ENCODE results near the gene MOCS1.

MOCS1 gene

DNA sequence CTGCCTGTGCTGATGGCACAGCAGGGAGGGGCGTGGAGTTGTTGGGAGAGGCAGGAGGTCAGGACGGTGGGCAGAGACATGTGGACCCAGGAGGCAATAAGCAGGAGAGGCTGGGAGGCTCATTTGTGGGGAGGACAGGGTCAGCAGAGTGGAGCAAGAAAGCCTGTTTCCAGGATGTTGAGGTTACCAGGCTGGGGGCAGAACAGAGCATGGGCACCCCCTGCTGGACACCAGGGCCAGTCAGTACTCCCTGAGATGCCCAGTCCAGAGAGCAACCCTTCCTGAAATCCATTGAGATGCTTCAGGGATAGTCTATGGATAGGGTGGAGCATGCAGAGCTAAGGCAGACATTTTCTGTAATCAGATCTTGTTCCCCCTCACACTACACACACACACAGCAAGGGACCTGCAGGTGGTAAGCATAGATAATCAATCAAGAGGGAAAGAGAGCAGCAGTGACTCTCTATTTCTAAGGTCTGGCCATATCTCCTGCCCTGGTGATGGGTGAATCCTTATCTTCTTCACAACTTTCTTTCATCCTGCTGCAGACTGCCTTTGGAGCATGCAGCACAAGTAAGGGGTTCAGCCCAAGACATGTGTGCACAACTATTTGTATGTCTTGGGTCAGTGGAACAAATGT is 41.7 kb downstream of the MOCS1 start (continued):
- TF ChIP-seq ZNF596 (tag by site-specific recombination; IDR thresholded peaks at IDR 0.05) (no peak), WT1 (tag by site-specific recombination; IDR thresholded peaks at IDR 0.05) (no peak)

DNA sequence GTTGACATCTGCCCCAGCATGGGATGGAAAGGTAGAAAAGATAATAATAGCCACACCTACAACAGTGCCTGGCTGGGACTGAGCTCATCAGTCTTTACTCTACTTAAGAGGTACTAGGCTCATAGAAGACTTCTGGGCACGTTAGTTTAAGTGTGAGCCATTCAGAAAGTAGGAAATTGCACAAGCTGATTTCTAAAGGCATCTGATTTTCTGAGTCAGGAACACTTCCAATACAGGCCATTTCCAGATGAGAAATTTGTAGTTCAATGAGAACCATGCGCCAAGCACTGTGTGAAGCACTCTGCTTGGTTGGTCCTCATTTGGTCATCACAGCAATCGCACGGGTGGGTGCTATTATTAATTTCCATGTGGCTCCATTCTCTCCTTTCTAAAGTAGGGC is 42.3 kb downstream of the MOCS1 start:
- CTCF ChIA-PET: interaction anchor here (0.6 to 6.0 kb wide), 13 partner anchors 14 to 727 kb away, joined by 3 to 49 read pairs (median 4); no protein-coding TSS in a partner anchor
- peaks cover 0 to 5% of the 10 kb centered on the region in 2 experiments; a peak in 2 of 3 replicates for H3K36me3 ChIP-seq (ENCODE audit: control insufficient read depth in 2 of 2, insufficient read depth in 1 of 2, low read length in 2 of 2)
- no peak overlapping the region for H3K4me3 ChIP-seq (ENCODE audit: low read depth, low read length)
- H3K9me3 ChIP-seq (ENCODE audit: control insufficient read depth, insufficient read depth, low read depth, low read length): no peaks in the 10 kb centered on the region
- POLR2A ChIA-PET: no interaction called here
- H3K4me1 ChIP-seq (ENCODE audit: control insufficient read depth, insufficient read depth, low read length): no peaks in the 10 kb centered on the region
- H3K27ac ChIP-seq (ENCODE audit: extremely low read depth, low read depth, low read length): no peak overlapping the region
- TF ChIP-seq ZNF121 (tag by site-specific recombination; IDR thresholded peaks at IDR 0.05) (no peak), KLF8 (tag by site-specific recombination; IDR thresholded peaks at IDR 0.05) (no peak), ZNF48 (tag by site-specific recombination; IDR thresholded peaks at IDR 0.05) (no peak), ZBTB8A (tag by site-specific recombination; IDR thresholded peaks at IDR 0.05) (no peak), ZNF544 (tag by site-specific recombination; IDR thresholded peaks at IDR 0.05) (no peak), ZNF747 (tag by site-specific recombination; IDR thresholded peaks at IDR 0.05) (no peak)
- TF ChIP-seq, protein P1, sequence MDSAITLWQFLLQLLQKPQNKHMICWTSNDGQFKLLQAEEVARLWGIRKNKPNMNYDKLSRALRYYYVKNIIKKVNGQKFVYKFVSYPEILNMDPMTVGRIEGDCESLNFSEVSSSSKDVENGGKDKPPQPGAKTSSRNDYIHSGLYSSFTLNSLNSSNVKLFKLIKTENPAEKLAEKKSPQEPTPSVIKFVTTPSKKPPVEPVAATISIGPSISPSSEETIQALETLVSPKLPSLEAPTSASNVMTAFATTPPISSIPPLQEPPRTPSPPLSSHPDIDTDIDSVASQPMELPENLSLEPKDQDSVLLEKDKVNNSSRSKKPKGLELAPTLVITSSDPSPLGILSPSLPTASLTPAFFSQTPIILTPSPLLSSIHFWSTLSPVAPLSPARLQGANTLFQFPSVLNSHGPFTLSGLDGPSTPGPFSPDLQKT (IDR thresholded peaks at IDR 0.05; ENCODE audit: borderline replicate concordance, low read depth, low read length): no peak
- TF ChIP-seq, protein P2, sequence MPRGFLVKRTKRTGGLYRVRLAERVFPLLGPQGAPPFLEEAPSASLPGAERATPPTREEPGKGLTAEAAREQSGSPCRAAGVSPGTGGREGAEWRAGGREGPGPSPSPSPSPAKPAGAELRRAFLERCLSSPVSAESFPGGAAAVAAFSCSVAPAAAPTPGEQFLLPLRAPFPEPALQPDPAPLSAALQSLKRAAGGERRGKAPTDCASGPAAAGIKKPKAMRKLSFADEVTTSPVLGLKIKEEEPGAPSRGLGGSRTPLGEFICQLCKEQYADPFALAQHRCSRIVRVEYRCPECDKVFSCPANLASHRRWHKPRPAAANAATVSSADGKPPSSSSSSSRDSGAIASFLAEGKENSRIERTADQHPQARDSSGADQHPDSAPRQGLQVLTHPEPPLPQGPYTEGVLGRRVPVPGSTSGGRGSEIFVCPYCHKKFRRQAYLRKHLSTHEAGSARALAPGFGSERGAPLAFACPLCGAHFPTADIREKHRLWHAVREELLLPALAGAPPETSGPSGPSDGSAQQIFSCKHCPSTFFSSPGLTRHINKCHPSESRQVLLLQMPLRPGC (tag by site-specific recombination; IDR thresholded peaks at IDR 0.05): no peak
- TF ChIP-seq, protein P3, sequence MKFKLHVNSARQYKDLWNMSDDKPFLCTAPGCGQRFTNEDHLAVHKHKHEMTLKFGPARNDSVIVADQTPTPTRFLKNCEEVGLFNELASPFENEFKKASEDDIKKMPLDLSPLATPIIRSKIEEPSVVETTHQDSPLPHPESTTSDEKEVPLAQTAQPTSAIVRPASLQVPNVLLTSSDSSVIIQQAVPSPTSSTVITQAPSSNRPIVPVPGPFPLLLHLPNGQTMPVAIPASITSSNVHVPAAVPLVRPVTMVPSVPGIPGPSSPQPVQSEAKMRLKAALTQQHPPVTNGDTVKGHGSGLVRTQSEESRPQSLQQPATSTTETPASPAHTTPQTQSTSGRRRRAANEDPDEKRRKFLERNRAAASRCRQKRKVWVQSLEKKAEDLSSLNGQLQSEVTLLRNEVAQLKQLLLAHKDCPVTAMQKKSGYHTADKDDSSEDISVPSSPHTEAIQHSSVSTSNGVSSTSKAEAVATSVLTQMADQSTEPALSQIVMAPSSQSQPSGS (tag by site-specific recombination; IDR thresholded peaks at IDR 0.05; ENCODE audit: low read depth): no peak
- TF ChIP-seq, protein P4, sequence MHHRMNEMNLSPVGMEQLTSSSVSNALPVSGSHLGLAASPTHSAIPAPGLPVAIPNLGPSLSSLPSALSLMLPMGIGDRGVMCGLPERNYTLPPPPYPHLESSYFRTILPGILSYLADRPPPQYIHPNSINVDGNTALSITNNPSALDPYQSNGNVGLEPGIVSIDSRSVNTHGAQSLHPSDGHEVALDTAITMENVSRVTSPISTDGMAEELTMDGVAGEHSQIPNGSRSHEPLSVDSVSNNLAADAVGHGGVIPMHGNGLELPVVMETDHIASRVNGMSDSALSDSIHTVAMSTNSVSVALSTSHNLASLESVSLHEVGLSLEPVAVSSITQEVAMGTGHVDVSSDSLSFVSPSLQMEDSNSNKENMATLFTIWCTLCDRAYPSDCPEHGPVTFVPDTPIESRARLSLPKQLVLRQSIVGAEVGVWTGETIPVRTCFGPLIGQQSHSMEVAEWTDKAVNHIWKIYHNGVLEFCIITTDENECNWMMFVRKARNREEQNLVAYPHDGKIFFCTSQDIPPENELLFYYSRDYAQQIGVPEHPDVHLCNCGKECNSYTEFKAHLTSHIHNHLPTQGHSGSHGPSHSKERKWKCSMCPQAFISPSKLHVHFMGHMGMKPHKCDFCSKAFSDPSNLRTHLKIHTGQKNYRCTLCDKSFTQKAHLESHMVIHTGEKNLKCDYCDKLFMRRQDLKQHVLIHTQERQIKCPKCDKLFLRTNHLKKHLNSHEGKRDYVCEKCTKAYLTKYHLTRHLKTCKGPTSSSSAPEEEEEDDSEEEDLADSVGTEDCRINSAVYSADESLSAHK (tag by site-specific recombination; IDR thresholded peaks at IDR 0.05): no peak

DNA sequence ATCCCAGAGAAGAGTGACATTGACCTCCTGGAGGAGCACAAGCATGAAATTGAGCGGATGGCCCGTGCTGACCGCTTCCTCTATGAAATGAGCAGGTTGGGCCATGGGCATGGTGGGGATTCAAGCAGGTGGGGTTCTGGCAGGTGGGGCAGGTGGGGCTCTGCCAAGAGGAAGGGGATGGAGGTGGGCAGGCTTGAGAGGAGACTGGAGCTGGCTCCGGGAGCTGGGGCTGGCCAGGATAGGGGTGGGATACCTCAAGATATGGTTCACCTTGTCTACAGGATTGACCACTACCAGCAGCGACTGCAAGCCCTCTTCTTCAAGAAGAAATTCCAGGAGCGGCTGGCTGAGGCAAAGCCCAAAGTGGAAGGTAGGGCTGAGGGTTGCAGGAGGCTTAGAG is 42.9 kb downstream of the MOCS1 start:
- no peaks in the 10 kb centered on the region; a peak in 1 of 3 replicates for H3K36me3 ChIP-seq (ENCODE audit: control insufficient read depth in 2 of 2, insufficient read depth in 1 of 2, low read length in 2 of 2)
- no peak overlapping the region for H3K27ac ChIP-seq (ENCODE audit: extremely low read depth, low read depth, low read length)
- ChIA-PET POLR2A (no interaction called here), CTCF (interaction anchor here (0.6 to 6.0 kb wide), 14 partner anchors 13 to 726 kb away, joined by 3 to 49 read pairs (median 4); no protein-coding TSS in a partner anchor)
- H3K4me3 ChIP-seq (ENCODE audit: low read depth, low read length): no peak overlapping the region
- no peaks in the 10 kb centered on the region for H3K9me3 ChIP-seq (ENCODE audit: control insufficient read depth, insufficient read depth, low read depth, low read length)
- H3K4me1 ChIP-seq (ENCODE audit: control insufficient read depth, insufficient read depth, low read length): no peaks in the 10 kb centered on the region
- TF ChIP-seq ZBTB21 (tag by site-specific recombination; IDR thresholded peaks at IDR 0.05): no peak
- no peak for TF ChIP-seq ZNF248 (tag by site-specific recombination; IDR thresholded peaks at IDR 0.05)
- TF ChIP-seq ZNF202 (tag by site-specific recombination; IDR thresholded peaks at IDR 0.05; ENCODE audit: borderline replicate concordance): no peak
- no peak for TF ChIP-seq ZNF138 (tag by site-specific recombination; IDR thresholded peaks at IDR 0.05; ENCODE audit: borderline replicate concordance)
- TF ChIP-seq ZNF660 (tag by site-specific recombination; IDR thresholded peaks at IDR 0.05): no peak
- TF ChIP-seq, protein P5, sequence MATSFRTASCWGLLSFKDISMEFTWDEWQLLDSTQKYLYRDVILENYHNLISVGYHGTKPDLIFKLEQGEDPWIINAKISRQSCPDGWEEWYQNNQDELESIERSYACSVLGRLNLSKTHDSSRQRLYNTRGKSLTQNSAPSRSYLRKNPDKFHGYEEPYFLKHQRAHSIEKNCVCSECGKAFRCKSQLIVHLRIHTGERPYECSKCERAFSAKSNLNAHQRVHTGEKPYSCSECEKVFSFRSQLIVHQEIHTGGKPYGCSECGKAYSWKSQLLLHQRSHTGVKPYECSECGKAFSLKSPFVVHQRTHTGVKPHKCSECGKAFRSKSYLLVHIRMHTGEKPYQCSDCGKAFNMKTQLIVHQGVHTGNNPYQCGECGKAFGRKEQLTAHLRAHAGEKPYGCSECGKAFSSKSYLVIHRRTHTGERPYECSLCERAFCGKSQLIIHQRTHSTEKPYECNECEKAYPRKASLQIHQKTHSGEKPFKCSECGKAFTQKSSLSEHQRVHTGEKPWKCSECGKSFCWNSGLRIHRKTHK (tag by site-specific recombination; IDR thresholded peaks at IDR 0.05): no peak
- TF ChIP-seq, protein P6, sequence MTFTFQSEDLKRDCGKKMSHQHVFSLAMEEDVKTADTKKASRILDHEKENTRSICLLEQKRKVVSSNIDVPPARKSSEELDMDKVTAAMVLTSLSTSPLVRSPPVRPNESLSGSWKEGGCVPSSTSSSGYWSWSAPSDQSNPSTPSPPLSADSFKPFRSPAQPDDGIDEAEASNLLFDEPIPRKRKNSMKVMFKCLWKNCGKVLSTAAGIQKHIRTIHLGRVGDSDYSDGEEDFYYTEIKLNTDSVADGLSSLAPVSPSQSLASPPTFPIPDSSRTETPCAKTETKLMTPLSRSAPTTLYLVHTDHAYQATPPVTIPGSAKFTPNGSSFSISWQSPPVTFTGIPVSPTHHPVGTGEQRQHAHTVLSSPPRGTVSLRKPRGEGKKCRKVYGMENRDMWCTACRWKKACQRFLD (tag by site-specific recombination; IDR thresholded peaks at IDR 0.05): no peak
- TF ChIP-seq ZNF585B (tag by site-specific recombination; IDR thresholded peaks at IDR 0.05): no peak
- TF ChIP-seq, protein P3 (tag by site-specific recombination; IDR thresholded peaks at IDR 0.05; ENCODE audit: low read depth): no peak
- no peak for TF ChIP-seq ZNF239 (tag by site-specific recombination; IDR thresholded peaks at IDR 0.05)
- no peak for TF ChIP-seq ZNF23 (tag by site-specific recombination; IDR thresholded peaks at IDR 0.05; ENCODE audit: borderline replicate concordance)
